ENCODE data around the gene JADE1.

The JADE1 gene

GRCh38 chr4:128809477-128810330 is at the start of gene JADE1 (continued):
- TF ChIP-seq ZNF341 (tag by site-specific recombination; IDR thresholded peaks at IDR 0.05; ENCODE audit: low read depth) (peak; percentile 69), ZBTB6 (tag by site-specific recombination; IDR thresholded peaks at IDR 0.05) (no peak), ZNF138 (tag by site-specific recombination; IDR thresholded peaks at IDR 0.05; ENCODE audit: borderline replicate concordance) (no peak), ZNF660 (tag by site-specific recombination; IDR thresholded peaks at IDR 0.05) (peak; percentile 73; the same call in 1 of the 2 replicates), SP7 (tag by site-specific recombination; IDR thresholded peaks at IDR 0.05) (peak; percentile 40; the same call in 1 of the 2 replicates), ZNF366 (tag by site-specific recombination; conservative IDR thresholded peaks at IDR 0.05) (peak; percentile 43), ZBTB48 (tag by site-specific recombination; IDR thresholded peaks at IDR 0.05) (peak; percentile 69), ZSCAN4 (tag by site-specific recombination; IDR thresholded peaks at IDR 0.05) (no peak), KLF16 (tag by site-specific recombination; IDR thresholded peaks at IDR 0.05) (peak; percentile 69), GLIS1 (tag by site-specific recombination; IDR thresholded peaks at IDR 0.05) (0 out of 2 replicates have a peak, but pooled peaks have one; percentile 20), TCF7L2 (IDR thresholded peaks at IDR 0.05; ENCODE audit: borderline replicate concordance, low read depth, low read length) (no peak), CTCF (tag by site-specific recombination; IDR thresholded peaks at IDR 0.05) (peak; percentile 86), ZNF600 (tag by site-specific recombination; IDR thresholded peaks at IDR 0.05) (peak; percentile 89), ZNF354C (tag by site-specific recombination; IDR thresholded peaks at IDR 0.05; ENCODE audit: borderline replicate concordance, low read depth) (no peak), ZBTB8A (tag by site-specific recombination; IDR thresholded peaks at IDR 0.05) (peak; percentile 69), ZNF10 (tag by site-specific recombination; IDR thresholded peaks at IDR 0.05) (no peak), PRDM10 (tag by site-specific recombination; IDR thresholded peaks at IDR 0.05) (0 out of 2 replicates have a peak, but pooled peaks have one; percentile 14), ZNF704 (tag by site-specific recombination; IDR thresholded peaks at IDR 0.05) (no peak), ZFP41 (tag by site-specific recombination; IDR thresholded peaks at IDR 0.05; ENCODE audit: borderline replicate concordance) (no peak), KLF9 (tag by site-specific recombination; IDR thresholded peaks at IDR 0.05; ENCODE audit: low read depth) (peak; percentile 56; the same call in 1 of the 2 replicates), ZNF175 (tag by site-specific recombination; IDR thresholded peaks at IDR 0.05) (no peak), ZNF561 (tag by site-specific recombination; IDR thresholded peaks at IDR 0.05; ENCODE audit: borderline replicate concordance) (peak; percentile 54; the same call in 1 of the 2 replicates), KLF8 (tag by site-specific recombination; IDR thresholded peaks at IDR 0.05) (peak; percentile 56; the same call in 1 of the 2 replicates), ZNF654 (tag by site-specific recombination; IDR thresholded peaks at IDR 0.05; ENCODE audit: low read depth) (peak; percentile 37), ZNF155 (tag by site-specific recombination; IDR thresholded peaks at IDR 0.05) (no peak), ATF2 (tag by site-specific recombination; IDR thresholded peaks at IDR 0.05; ENCODE audit: low read depth) (peak; percentile 89), SP2 (tag by site-specific recombination; IDR thresholded peaks at IDR 0.05) (peak; percentile 27; the same call in 1 of the 2 replicates), ZFP3 (tag by site-specific recombination; IDR thresholded peaks at IDR 0.05; ENCODE audit: low read depth) (no peak)

Data from HEK293 (cell line).